K562 (cell line): ENCODE results near the gene ZFR2. TPM values are rescaled to one million over a fixed set of nuclear protein-coding genes. Genes with fewer than 3 reads are reported as not detected.
A peak's percentile ranks its signal among the peaks of the same experiment; 100 is the strongest.

ENCODE experiments used
- ATAC-seq: fragments of 200-7000 bp; cut with Tn5 transposase; 3 replicates; pipeline ENCODE4 v1.9.1; 2020; ENCODE audit warnings: moderate library complexity
- BruUV-seq: library from RNA; stranded (reverse); fragments of 400-500 nt; replicated peaks from 2 replicates; lab custom pipeline; 2021; lab: Mats Ljungman, UMichigan
- CTCF ChIA-PET: fragments of 300-600 bp; formaldehyde crosslinking; extraction: SDS; loops from one replicate; lab custom pipeline; 2021; ENCODE audit warnings: low intra/inter-chr PET ratio; lab: Yijun Ruan, JAX
- POLR2A ChIA-PET: fragments of 300-600, 350-650 bp; sonication (Branson Sonifier 250); formaldehyde crosslinking; extraction: SDS; loops from one replicate; lab custom pipeline; 2021; ENCODE audit warnings: antibody characterized with exemption, inconsistent platforms; lab: Yijun Ruan, JAX
- DNase-seq, 4 experiments: peaks; one replicate each; pipeline versions ENCODE4 v3.0.0 to v3.0.0-alpha.2; 2011 to 2018; ENCODE audit warnings: low spot score in 3 of 4, mixed read lengths in 3 of 4; ENCODE audit errors: extremely low read depth in 1 of 4
- FAIRE-seq: peaks from 2 replicates; lab custom pipeline; 2011; peaks lifted over from hg19 to GRCh38; lab: Jason Lieb, UNC
- H2AFZ ChIP-seq: 2 replicates; pipeline ENCODE4 v1.6.0; 2011; ENCODE audit warnings: low read depth, low read length, control low read depth, inconsistent platforms
- H3K27ac ChIP-seq: fragments of 200-600 bp; 3 replicates; pipeline ENCODE4 v1.8.0; 2011; ENCODE audit warnings: low read depth, mild to moderate bottlenecking, control low read depth, inconsistent platforms, low read length, moderate library complexity, mixed read lengths; ENCODE audit errors: extremely low read depth
- H3K27me3 ChIP-seq, 2 experiments: fragments of 300-600 bp in 1 of 2; 2 replicates in 1 of 2; 3 replicates in 1 of 2; pipeline versions ENCODE4 v1.6.0 to v1.8.0; 2011; ENCODE audit warnings: inconsistent platforms in 2 of 2, low read length in 2 of 2, mild to moderate bottlenecking in 1 of 2, mixed read lengths in 1 of 2, moderate library complexity in 1 of 2; ENCODE audit not compliant: control insufficient read depth in 2 of 2, insufficient read depth in 2 of 2
- H3K36me3 ChIP-seq: fragments of 300-600 bp; 3 replicates; pipeline ENCODE4 v1.8.0; 2011; ENCODE audit warnings: mild to moderate bottlenecking, low read length, inconsistent platforms; ENCODE audit not compliant: control insufficient read depth, insufficient read depth
- H3K4me1 ChIP-seq, 2 experiments: fragments of 200-600 bp in 1 of 2; replicated peaks in 1 of 2; 2 replicates in 1 of 2; 3 replicates in 1 of 2; pipeline versions ENCODE4 v1.5.1 to v1.8.0; 2011; ENCODE audit warnings: inconsistent platforms in 2 of 2, low read length in 2 of 2, mild to moderate bottlenecking in 1 of 2, mixed read lengths in 1 of 2, moderate library complexity in 1 of 2; ENCODE audit not compliant: control insufficient read depth in 2 of 2, insufficient read depth in 2 of 2
- H3K4me2 ChIP-seq: 2 replicates; pipeline ENCODE4 v1.6.1; 2011; ENCODE audit warnings: low read length, control low read depth, inconsistent platforms, mixed read lengths; ENCODE audit not compliant: insufficient read depth
- H3K4me3 ChIP-seq: fragments of 200-600 bp; sonication (generic), shearing (Covaris generic); 2 replicates; pipeline ENCODE4 v1.5.1; 2016; ENCODE audit warnings: control low read depth, inconsistent platforms
- H3K79me2 ChIP-seq: fragments of 200-600 bp; 3 replicates; pipeline ENCODE4 v1.8.0; 2011; ENCODE audit warnings: low read length, inconsistent platforms; ENCODE audit not compliant: control insufficient read depth, insufficient read depth
- H3K9ac ChIP-seq, 2 experiments: 2 replicates each; pipeline versions ENCODE4 v1.6.0 to v1.6.1; 2011; ENCODE audit warnings: low read depth in 2 of 2, low read length in 2 of 2, control low read depth in 1 of 2, inconsistent platforms in 1 of 2, mild to moderate bottlenecking in 1 of 2, mixed read lengths in 1 of 2; ENCODE audit not compliant: insufficient read depth in 1 of 2
- H3K9me1 ChIP-seq: one replicate; pipeline ENCODE4 v1.6.0; 2011; ENCODE audit warnings: inconsistent platforms, mild to moderate bottlenecking, low read length, moderate library complexity; ENCODE audit not compliant: control insufficient read depth, insufficient read depth
- H3K9me3 ChIP-seq: replicated peaks from 2 replicates; pipeline ENCODE4 v1.5.1; 2011; ENCODE audit warnings: low read depth, low read length, inconsistent platforms; ENCODE audit not compliant: control insufficient read depth, insufficient read depth
- H4K20me1 ChIP-seq: replicated peaks from 2 replicates; pipeline ENCODE4 v1.6.1; 2011; ENCODE audit warnings: low read length, inconsistent platforms, mixed read lengths; ENCODE audit not compliant: control insufficient read depth, insufficient read depth
- BMI1 ChIP-seq: fragments of 150-350 bp; IDR thresholded peaks from 2 replicates; pipeline ENCODE4 v1.6.1; 2014; ENCODE audit warnings: low read length
- ERF ChIP-seq: fragments of 450-650 bp; formaldehyde crosslinking; IDR thresholded peaks from 2 replicates; pipeline ENCODE4 v1.4.0; 2020; ENCODE audit warnings: mild to moderate bottlenecking, mixed read lengths
- FOXA3 ChIP-seq, 2 experiments: fragments of 450-650 bp in 1 of 2; sonication (generic) in 1 of 2; formaldehyde crosslinking; IDR thresholded peaks in 1 of 2; conservative IDR thresholded peaks in 1 of 2; 2 replicates each; pipeline versions ENCODE4 v1.4.0 to v1.8.0; 2020 to 2022; ENCODE audit warnings: mild to moderate bottlenecking in 2 of 2, missing genetic modification reagents in 1 of 2
- MTA2 ChIP-seq: fragments of 450-650 bp; IDR thresholded peaks from 2 replicates; pipeline ENCODE4 v1.6.1; 2016; ENCODE audit warnings: low read depth
- RAD21 ChIP-seq, 2 experiments: fragments of 250-450 bp in 1 of 2; fragments of 450-650 bp in 1 of 2; sonication (Bioruptor Pico) in 1 of 2; formaldehyde crosslinking in 1 of 2; IDR thresholded peaks in 1 of 2; conservative IDR thresholded peaks in 1 of 2; 2 replicates each; pipeline versions ENCODE4 v1.4.0 to v1.8.0; 2020 to 2022; ENCODE audit warnings: mild to moderate bottlenecking in 2 of 2, moderate library complexity in 1 of 2
- SOX6 ChIP-seq: fragments of 450-650 bp; IDR thresholded peaks from 2 replicates; pipeline ENCODE4 v1.6.1; 2014; ENCODE audit warnings: mild to moderate bottlenecking
- WGBS: fragments of 100-300 bp; shearing (Covaris generic); methylation state at CpG from one replicate; pipeline ENCODE4 v1.1.6; 2016; ENCODE audit warnings: low coverage, mixed read lengths; ENCODE audit not compliant: insufficient coverage; ENCODE audit errors: missing lambda C conversion rate; 5-methylcytosine and 5-hydroxymethylcytosine counted together
- in situ Hi-C: fragments of 300-500 bp; cut with MboI; formaldehyde crosslinking; loops from 4 replicates; pipeline ENCODE4 v1.15.0; 2018; ENCODE audit warnings: inconsistent platforms, mixed read lengths
- intact Hi-C: fragments of 100-400 bp; cut with micrococcal nuclease; formaldehyde crosslinking; loops from 2 replicates; pipeline ENCODE4 v1.14.2; 2022
- polyA plus RNA-seq, 8 experiments: library from polyadenylated mRNA; depleted of rRNA in 4 of 8; stranded (reverse) in 5 of 8; unstranded in 3 of 8; fragments of >200 nt; fragmentation: Nextera tagmentation in 2 of 8; fragmentation: Illumina TruSeq in 1 of 8; extraction: Ambion mirVana in 2 of 8; extraction: Trizol in 1 of 8; gene quantifications; 2 replicates each; pipeline versions ENCODE4 v1.2.1 to v1.2.3, GENCODE V29; 2011 to 2014; ENCODE audit warnings: inconsistent platforms in 1 of 8, missing spikeins in 1 of 8
- total RNA-seq, 7 experiments: library from RNA; depleted of rRNA in 6 of 7; stranded (reverse); fragments of >200 nt in 6 of 7; fragmentation: Illumina TruSeq in 2 of 7; extraction: Trizol in 2 of 7; gene quantifications; 2 replicates each; pipeline versions ENCODE4 v1.2.1 to v1.2.3, GENCODE V29; 2011 to 2021; ENCODE audit warnings: low replicate concordance in 1 of 7
- TF ChIP-seq, protein P1 (sequence below): sonication (generic); formaldehyde crosslinking; IDR thresholded peaks from 2 replicates; pipeline ENCODE4 v1.8.1; 2023; ENCODE audit warnings: missing genetic modification reagents, mild to moderate bottlenecking, borderline replicate concordance
- TF ChIP-seq, protein P2 (sequence below): fragments of 450-650 bp; IDR thresholded peaks from 2 replicates; pipeline ENCODE4 v1.6.1; 2018; ENCODE audit warnings: mild to moderate bottlenecking, low read depth; ENCODE audit not compliant: partially characterized antibody
- TF ChIP-seq, protein P3 (sequence below): IDR thresholded peaks from 2 replicates; pipeline ENCODE4 v1.6.1; 2011; ENCODE audit warnings: borderline replicate concordance, low read depth, mild to moderate bottlenecking, moderate library complexity, low read length; ENCODE audit not compliant: insufficient read depth, poor library complexity, severe bottlenecking

Gene ZFR2
- total and polyA plus RNA-seq, 9 of the 15 experiments (the other 6 are each of a cell fraction or from before 2014, with no cell fraction given), result 0.03 to 0.59 (median 0.07) TPM; not detected in 6

DNA sequence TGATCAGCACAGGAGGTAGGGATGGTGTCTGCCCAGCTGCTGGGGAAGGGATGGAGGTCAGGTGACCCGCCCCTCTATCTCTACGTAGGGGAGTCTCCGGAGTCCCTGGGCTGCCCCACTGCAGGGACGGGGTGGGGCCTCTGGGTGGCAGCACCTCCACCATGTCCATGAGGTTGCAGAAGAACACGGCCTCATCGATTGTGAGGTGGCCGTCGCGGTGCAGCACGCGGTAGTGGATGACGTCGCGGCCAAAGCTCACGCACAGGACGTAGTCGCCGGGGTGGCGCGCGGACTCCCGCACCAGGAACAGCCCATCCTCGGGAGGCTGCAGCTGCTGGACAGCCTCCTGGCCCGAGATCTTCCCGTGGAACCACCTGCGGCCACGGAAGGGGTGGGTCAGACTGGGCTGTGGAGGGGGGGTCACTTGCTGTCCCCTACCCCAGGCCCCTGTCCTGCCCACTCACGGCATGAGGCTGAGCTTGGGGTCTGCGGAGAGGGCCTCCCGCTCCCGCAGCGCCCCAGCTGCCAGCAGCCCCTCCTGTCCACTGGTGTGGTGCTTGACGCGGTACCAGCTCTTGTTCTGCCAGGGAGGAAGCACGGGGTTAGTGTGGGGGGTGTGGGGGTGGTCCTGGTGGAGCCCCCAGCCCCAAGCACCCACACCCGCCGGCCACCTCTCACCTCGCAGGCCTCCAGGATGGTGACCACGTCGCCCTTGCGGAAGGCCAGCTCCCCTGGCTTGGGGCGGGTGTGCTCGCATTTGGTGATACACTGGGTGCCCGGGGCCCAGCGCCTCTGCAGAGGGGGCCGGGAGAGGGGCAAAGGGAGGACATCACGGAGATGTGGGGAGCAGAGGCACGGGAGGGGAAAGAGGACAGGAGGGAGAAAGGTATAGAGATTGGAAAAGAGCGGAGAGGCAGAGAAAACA is 84.9 kb downstream of the ZFR2 start:
- Histone ChIP-seq H3K27me3 (no peaks in the 10 kb centered on the region), H3K9me1 (no peaks in the 10 kb centered on the region), H3K4me2 (no peak overlapping the region), H4K20me1 (no peaks in the 10 kb centered on the region), H3K9ac (no peak overlapping the region), H3K4me3 (no peak overlapping the region), H3K79me2 (peaks cover 18% of the 10 kb centered on the region), H3K4me1 (peaks cover 0 to 45% of the 10 kb centered on the region in 2 experiments; a peak in 2 of 5 replicates), H3K27ac (no peak overlapping the region), H3K9me3 (peaks cover 20% of the 10 kb centered on the region), H3K36me3 (peaks cover 28% of the 10 kb centered on the region; the same call in 2 of the 3 replicates), H2AFZ (no peak overlapping the region)
- FAIRE-seq, result no peak
- intact Hi-C loops (loop anchor here (10.0 kb wide), 1 partner anchor 61 kb away; no protein-coding TSS in a partner anchor), in situ Hi-C loops (no loop called here)
- POLR2A ChIA-PET, result interaction anchor here (0.6 to 1.1 kb wide), 4 partner anchors 9 to 21 kb away, joined by 3 to 4 read pairs (median 3); partner anchors contain the start of gene MRPL54
- CTCF ChIA-PET, result no interaction called here
- WGBS, result 93% methylated on average over 37 of the region's 49 CpGs
- ATAC-seq, result peak; percentile 58
- peak; percentile 37 to 57 (median 49) for DNase-seq
- BruUV-seq, result no TSS peak
- TF ChIP-seq, protein P1, sequence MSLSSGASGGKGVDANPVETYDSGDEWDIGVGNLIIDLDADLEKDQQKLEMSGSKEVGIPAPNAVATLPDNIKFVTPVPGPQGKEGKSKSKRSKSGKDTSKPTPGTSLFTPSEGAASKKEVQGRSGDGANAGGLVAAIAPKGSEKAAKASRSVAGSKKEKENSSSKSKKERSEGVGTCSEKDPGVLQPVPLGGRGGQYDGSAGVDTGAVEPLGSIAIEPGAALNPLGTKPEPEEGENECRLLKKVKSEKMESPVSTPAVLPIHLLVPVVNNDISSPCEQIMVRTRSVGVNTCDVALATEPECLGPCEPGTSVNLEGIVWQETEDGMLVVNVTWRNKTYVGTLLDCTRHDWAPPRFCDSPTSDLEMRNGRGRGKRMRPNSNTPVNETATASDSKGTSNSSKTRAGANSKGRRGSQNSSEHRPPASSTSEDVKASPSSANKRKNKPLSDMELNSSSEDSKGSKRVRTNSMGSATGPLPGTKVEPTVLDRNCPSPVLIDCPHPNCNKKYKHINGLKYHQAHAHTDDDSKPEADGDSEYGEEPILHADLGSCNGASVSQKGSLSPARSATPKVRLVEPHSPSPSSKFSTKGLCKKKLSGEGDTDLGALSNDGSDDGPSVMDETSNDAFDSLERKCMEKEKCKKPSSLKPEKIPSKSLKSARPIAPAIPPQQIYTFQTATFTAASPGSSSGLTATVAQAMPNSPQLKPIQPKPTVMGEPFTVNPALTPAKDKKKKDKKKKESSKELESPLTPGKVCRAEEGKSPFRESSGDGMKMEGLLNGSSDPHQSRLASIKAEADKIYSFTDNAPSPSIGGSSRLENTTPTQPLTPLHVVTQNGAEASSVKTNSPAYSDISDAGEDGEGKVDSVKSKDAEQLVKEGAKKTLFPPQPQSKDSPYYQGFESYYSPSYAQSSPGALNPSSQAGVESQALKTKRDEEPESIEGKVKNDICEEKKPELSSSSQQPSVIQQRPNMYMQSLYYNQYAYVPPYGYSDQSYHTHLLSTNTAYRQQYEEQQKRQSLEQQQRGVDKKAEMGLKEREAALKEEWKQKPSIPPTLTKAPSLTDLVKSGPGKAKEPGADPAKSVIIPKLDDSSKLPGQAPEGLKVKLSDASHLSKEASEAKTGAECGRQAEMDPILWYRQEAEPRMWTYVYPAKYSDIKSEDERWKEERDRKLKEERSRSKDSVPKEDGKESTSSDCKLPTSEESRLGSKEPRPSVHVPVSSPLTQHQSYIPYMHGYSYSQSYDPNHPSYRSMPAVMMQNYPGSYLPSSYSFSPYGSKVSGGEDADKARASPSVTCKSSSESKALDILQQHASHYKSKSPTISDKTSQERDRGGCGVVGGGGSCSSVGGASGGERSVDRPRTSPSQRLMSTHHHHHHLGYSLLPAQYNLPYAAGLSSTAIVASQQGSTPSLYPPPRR, result no peak
- peak in 1 of 2 experiments; percentile 32; a peak in 2 of 4 replicates for TF ChIP-seq RAD21 (CRISPR knock-in tag; conservative IDR thresholded peaks at IDR 0.05 in 1 of 2, IDR thresholded peaks at IDR 0.05 in 1 of 2)
- TF ChIP-seq MTA2, result no peak
- no peak for TF ChIP-seq ERF
- TF ChIP-seq, protein P2, sequence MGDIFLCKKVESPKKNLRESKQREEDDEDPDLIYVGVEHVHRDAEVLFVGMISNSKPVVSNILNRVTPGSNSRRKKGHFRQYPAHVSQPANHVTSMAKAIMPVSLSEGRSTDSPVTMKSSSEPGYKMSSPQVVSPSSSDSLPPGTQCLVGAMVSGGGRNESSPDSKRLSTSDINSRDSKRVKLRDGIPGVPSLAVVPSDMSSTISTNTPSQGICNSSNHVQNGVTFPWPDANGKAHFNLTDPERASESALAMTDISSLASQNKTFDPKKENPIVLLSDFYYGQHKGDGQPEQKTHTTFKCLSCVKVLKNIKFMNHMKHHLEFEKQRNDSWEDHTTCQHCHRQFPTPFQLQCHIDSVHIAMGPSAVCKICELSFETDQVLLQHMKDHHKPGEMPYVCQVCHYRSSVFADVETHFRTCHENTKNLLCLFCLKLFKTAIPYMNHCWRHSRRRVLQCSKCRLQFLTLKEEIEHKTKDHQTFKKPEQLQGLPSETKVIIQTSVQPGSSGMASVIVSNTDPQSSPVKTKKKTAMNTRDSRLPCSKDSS, result no peak
- TF ChIP-seq SOX6, result no peak
- TF ChIP-seq, protein P3, sequence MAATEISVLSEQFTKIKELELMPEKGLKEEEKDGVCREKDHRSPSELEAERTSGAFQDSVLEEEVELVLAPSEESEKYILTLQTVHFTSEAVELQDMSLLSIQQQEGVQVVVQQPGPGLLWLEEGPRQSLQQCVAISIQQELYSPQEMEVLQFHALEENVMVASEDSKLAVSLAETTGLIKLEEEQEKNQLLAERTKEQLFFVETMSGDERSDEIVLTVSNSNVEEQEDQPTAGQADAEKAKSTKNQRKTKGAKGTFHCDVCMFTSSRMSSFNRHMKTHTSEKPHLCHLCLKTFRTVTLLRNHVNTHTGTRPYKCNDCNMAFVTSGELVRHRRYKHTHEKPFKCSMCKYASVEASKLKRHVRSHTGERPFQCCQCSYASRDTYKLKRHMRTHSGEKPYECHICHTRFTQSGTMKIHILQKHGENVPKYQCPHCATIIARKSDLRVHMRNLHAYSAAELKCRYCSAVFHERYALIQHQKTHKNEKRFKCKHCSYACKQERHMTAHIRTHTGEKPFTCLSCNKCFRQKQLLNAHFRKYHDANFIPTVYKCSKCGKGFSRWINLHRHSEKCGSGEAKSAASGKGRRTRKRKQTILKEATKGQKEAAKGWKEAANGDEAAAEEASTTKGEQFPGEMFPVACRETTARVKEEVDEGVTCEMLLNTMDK, result peak; percentile 35
- no peak for TF ChIP-seq BMI1
- no peak for TF ChIP-seq FOXA3 (CRISPR knock-in tag; conservative IDR thresholded peaks at IDR 0.05 in 1 of 2, IDR thresholded peaks at IDR 0.05 in 1 of 2)
